ENCODE results near the gene RAD51B.

Gene RAD51B

DNA sequence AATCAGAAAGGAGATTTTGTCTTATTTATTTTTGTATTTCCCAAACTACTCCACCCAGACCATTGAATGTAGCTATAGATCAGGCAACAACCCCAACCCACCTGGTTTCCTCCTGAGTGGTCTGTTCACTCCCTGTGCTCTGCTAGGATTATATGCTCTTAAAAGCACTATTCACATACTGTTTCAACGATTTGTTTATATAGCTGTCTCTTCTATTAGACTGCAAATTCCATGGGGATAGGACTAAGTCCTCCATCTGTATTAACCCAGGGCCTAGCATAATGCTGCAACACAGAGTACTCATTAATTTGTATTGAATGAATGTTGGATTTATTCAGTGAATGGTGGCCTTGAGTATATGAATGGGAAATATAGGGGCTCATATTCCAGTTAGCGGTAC, 307.6 kb downstream of the RAD51B start:
- Histone ChIP-seq H3K36me3 (no peaks in the 10 kb centered on the region), H3K4me1 (no peaks in the 10 kb centered on the region), H3K9me3 (no peaks in the 10 kb centered on the region), H3K27me3 (no peaks in the 10 kb centered on the region), H3K4me3 (ENCODE audit: low read depth, low read length) (no peak overlapping the region)
- TF ChIP-seq, protein P1, sequence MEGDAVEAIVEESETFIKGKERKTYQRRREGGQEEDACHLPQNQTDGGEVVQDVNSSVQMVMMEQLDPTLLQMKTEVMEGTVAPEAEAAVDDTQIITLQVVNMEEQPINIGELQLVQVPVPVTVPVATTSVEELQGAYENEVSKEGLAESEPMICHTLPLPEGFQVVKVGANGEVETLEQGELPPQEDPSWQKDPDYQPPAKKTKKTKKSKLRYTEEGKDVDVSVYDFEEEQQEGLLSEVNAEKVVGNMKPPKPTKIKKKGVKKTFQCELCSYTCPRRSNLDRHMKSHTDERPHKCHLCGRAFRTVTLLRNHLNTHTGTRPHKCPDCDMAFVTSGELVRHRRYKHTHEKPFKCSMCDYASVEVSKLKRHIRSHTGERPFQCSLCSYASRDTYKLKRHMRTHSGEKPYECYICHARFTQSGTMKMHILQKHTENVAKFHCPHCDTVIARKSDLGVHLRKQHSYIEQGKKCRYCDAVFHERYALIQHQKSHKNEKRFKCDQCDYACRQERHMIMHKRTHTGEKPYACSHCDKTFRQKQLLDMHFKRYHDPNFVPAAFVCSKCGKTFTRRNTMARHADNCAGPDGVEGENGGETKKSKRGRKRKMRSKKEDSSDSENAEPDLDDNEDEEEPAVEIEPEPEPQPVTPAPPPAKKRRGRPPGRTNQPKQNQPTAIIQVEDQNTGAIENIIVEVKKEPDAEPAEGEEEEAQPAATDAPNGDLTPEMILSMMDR (IDR thresholded peaks at IDR 0.05; ENCODE audit: low read depth, low read length): no peak
- no peak for DNase-seq

DNA sequence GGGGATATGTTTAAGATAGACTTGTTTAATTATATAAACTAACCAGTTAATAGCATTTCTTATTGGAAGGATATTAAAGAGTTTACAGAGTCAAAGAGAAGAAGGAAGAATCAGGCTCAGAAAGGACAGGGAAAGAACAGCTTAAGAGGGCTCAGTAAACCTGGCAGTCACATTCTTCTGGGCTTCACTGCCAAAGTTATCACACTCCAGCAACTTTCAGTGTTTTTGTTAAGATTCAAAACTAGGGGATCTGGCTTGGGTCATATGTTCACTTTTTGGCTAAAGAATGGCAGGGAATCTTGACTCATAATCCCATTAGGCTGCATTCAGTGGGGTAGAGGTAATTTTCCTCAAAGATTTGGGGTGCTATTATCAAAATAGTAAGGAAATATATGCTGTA, 312.3 kb downstream of the RAD51B start:
- no peaks in the 10 kb centered on the region for H3K27me3 ChIP-seq
- H3K4me1 ChIP-seq: no peaks in the 10 kb centered on the region
- H3K4me3 ChIP-seq (ENCODE audit: low read depth, low read length): no peak overlapping the region
- DNase-seq: no peak
- H3K9me3 ChIP-seq: no peaks in the 10 kb centered on the region
- TF ChIP-seq, protein P1 (IDR thresholded peaks at IDR 0.05; ENCODE audit: low read depth, low read length): no peak
- no peaks in the 10 kb centered on the region for H3K36me3 ChIP-seq

DNA sequence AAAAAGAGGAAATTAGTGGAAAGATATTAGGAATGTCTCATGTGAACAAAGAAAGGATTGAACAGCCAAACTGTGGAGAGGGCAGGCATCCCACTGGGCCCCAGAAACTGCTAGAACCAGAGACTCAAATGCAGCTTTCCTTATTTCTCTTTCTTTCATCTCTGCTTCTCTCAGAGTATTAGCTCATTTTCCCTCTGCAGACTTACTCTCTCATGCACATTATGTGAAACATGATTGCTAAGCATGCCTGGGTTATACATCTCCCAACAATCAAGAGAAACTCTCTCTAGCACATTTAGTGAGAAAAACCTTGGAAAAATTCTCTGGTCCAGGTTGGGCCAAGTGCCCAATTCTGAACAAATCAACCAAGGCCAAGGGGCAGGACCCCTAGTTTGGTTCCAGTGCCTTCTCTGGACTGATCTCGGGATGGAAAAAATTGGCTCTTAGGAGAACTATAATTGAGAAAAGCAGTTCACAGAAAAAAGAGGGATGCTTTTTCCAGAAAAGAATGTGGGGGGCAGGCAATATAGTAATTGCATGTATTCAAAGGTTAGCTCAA, 313.1 kb downstream of the RAD51B start:
- no peaks in the 10 kb centered on the region for H3K4me1 ChIP-seq
- no peak overlapping the region for H3K4me3 ChIP-seq (ENCODE audit: low read depth, low read length)
- H3K36me3 ChIP-seq: no peaks in the 10 kb centered on the region
- TF ChIP-seq, protein P1 (IDR thresholded peaks at IDR 0.05; ENCODE audit: low read depth, low read length): no peak
- H3K9me3 ChIP-seq: no peaks in the 10 kb centered on the region
- no peak for DNase-seq
- H3K27me3 ChIP-seq: no peaks in the 10 kb centered on the region

DNA sequence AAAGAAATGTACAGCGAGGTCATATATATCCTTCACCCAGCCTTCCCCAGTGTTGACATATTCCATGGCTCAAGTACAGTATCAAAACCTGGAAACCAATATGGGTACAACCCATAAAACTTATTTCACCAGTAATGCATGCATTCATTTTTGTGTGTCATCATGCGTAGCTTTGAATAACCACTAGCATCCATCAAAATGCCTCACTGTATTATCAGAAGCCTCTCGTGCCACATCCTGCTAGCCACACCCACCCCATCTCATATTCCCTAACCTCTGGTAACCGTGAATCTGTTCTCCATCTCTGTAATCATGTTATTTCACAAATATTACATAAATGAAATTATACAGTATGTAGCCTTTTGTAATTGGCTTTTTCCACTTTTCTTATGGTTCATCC, 314.3 kb downstream of the RAD51B start:
- TF ChIP-seq, protein P1 (IDR thresholded peaks at IDR 0.05; ENCODE audit: low read depth, low read length): no peak
- DNase-seq: no peak
- no peaks in the 10 kb centered on the region for H3K27me3 ChIP-seq
- no peaks in the 10 kb centered on the region for H3K9me3 ChIP-seq
- H3K36me3 ChIP-seq: no peaks in the 10 kb centered on the region
- no peak overlapping the region for H3K4me3 ChIP-seq (ENCODE audit: low read depth, low read length)
- H3K4me1 ChIP-seq: no peaks in the 10 kb centered on the region

DNA sequence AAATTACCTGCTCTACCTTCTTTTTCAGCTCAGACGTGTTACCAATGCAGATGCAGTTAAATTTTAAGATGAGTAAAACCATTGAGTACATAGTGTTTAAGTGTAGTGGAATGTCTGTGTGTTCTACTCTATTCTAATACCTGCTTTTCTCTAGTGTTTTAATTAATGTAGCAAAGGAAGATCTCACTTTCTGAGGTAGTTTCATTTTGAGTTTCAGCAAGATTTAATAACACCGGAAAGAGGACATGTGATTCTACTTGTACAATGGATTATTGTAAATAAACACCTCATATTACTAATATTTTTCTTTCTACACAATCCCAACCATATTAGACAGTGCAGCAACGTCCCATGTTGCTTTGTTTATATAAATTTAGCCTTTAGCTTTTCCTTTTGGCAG, 315.4 kb downstream of the RAD51B start:
- Histone ChIP-seq H3K4me3 (ENCODE audit: low read depth, low read length) (no peak overlapping the region), H3K36me3 (no peaks in the 10 kb centered on the region), H3K27me3 (no peaks in the 10 kb centered on the region), H3K4me1 (no peaks in the 10 kb centered on the region), H3K9me3 (no peaks in the 10 kb centered on the region)
- TF ChIP-seq, protein P1 (IDR thresholded peaks at IDR 0.05; ENCODE audit: low read depth, low read length): no peak
- no peak for DNase-seq

DNA sequence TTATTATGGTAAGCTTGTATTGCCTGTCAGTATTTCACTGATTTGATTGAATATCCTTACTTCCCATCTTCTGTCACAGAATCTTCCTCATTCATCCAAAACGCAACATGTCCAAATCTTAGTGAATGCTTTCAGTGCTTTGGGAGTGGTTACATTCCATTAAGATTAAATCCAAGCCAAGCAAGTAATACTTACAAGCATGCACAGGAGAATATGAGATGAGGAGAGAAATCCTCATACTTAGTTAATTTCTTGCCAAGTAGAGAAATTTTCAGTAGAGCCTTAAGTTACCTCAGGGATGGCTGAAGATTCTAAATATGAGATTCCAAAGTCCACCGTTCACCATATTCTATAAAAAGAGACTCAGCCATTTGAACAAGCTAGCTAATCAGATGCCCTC, 316.0 kb downstream of the RAD51B start:
- DNase-seq: no peak
- no peaks in the 10 kb centered on the region for H3K4me1 ChIP-seq
- no peaks in the 10 kb centered on the region for H3K27me3 ChIP-seq
- no peaks in the 10 kb centered on the region for H3K36me3 ChIP-seq
- H3K4me3 ChIP-seq (ENCODE audit: low read depth, low read length): no peak overlapping the region
- H3K9me3 ChIP-seq: no peaks in the 10 kb centered on the region
- TF ChIP-seq, protein P1 (IDR thresholded peaks at IDR 0.05; ENCODE audit: low read depth, low read length): no peak

Data from BE2C (cell line).